Activated naive CD8-positive, alpha-beta T cell treated with anti-CD3 and anti-CD28 coated beads, Interleukin-2, amount 50 U/mL, for 24 hours (primary cell): ENCODE results near the gene FAM120A.

Experiments used
- ATAC-seq: fragments of 150-1000 bp; cut with Tn5 transposase; one replicate; pipeline ENCODE4 v1.10.0; 2021
- DNase-seq: peaks from one replicate; pipeline ENCODE4 v3.0.0; 2021
- H3K27ac Mint-ChIP-seq: one replicate; pipeline ENCODE4 v1.8.0; 2021; ENCODE audit warnings: mild to moderate bottlenecking, mixed read lengths
- H3K27me3 Mint-ChIP-seq: one replicate; pipeline ENCODE4 v1.8.0; 2021; ENCODE audit warnings: mixed read lengths
- H3K36me3 Mint-ChIP-seq: one replicate; pipeline ENCODE4 v1.8.0; 2021; ENCODE audit warnings: low read depth, mixed read lengths
- H3K4me1 Mint-ChIP-seq: one replicate; pipeline ENCODE4 v1.8.0; 2021; ENCODE audit warnings: mixed read lengths
- H3K4me3 Mint-ChIP-seq: one replicate; pipeline ENCODE4 v1.8.0; 2021; ENCODE audit warnings: mild to moderate bottlenecking, moderate library complexity, mixed read lengths
- H3K9me3 Mint-ChIP-seq: one replicate; pipeline ENCODE4 v1.8.0; 2021; ENCODE audit warnings: mixed read lengths

Gene FAM120A

DNA sequence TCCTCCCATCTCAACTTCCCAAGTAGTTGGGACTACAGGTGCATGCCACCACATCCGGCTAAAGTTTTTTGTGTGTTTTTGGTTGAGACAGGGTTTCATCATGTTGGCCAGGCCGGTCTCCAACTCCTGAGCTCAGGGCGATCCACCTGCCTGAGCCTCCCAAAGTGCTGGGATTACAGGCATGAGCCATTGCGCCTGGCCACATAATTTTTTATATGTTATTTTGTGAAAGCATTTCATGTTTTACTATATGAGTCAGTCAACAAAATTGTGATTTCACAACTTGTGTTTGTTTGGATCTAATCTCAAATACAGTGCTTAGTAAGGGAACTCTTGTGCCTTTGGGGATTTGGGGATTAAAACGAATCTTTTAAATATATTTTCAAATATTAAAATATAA, 21.9 kb downstream of the FAM120A start:
- Mint-ChIP-seq H3K27ac (no peak overlapping the region), H3K36me3 (peaks cover 57% of the 10 kb centered on the region), H3K27me3 (no peaks in the 10 kb centered on the region), H3K9me3 (no peaks in the 10 kb centered on the region), H3K4me3 (no peak overlapping the region), H3K4me1 (peaks cover 42% of the 10 kb centered on the region)
- no peak for ATAC-seq
- DNase-seq, result no peak

GRCh38 chr9:93475108-93475507, 23.6 kb downstream of the FAM120A start:
- H3K36me3 Mint-ChIP-seq, result peaks cover 66% of the 10 kb centered on the region
- H3K9me3 Mint-ChIP-seq, result no peaks in the 10 kb centered on the region
- peaks cover 30% of the 10 kb centered on the region for H3K4me1 Mint-ChIP-seq
- ATAC-seq, result no peak
- H3K27me3 Mint-ChIP-seq, result no peaks in the 10 kb centered on the region
- H3K4me3 Mint-ChIP-seq, result no peak overlapping the region
- no peak for DNase-seq
- H3K27ac Mint-ChIP-seq, result peak overlapping the region; percentile 69

DNA sequence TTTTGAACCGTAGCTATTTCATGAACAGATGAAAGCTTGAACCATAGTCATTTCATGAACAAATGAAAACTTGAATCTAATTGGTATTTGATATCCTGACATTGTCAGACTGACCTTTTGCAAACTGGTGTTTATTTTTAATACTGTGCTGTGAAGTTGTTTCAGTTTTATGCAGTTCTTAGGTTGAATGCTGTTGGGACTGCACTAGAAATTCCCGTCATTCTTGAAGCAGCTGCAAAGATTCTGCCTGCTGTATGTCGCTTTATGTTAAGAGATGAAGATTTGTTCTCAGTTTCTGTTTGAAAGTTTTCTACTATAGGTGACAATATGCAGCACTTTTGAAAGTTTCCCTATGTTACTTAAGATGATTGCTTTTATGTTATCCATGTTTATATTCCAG, 24.4 kb downstream of the FAM120A start:
- Mint-ChIP-seq H3K9me3 (no peaks in the 10 kb centered on the region), H3K27ac (peak overlapping the region; percentile 69), H3K27me3 (no peaks in the 10 kb centered on the region), H3K4me1 (peaks cover 27% of the 10 kb centered on the region), H3K36me3 (peaks cover 64% of the 10 kb centered on the region), H3K4me3 (no peak overlapping the region)
- no peak for ATAC-seq
- DNase-seq, result no peak

DNA sequence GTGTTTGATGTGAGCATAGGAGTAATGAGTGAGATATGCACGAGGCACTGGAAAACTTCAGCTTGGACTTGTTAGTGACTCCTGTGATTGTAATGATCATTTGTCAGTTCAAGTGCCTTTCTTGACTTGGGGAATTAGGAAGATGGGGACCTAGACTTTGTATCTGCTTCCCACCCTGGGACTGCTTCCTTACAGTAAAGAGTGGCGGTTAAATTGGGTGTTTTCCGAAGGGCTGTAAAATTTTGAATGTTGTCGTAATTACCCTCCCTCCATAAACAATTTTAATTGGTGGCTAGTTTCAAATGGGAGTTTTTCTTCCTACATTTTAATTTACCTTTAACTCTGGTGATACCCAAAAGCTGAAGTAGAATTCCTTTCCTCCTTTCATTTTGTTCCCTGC, 25.4 kb downstream of the FAM120A start:
- H3K27ac Mint-ChIP-seq, result no peak overlapping the region
- no peaks in the 10 kb centered on the region for H3K27me3 Mint-ChIP-seq
- H3K9me3 Mint-ChIP-seq, result no peaks in the 10 kb centered on the region
- peaks cover 59% of the 10 kb centered on the region for H3K36me3 Mint-ChIP-seq
- H3K4me1 Mint-ChIP-seq, result peaks cover 22% of the 10 kb centered on the region
- ATAC-seq (no peak), DNase-seq (no peak)
- H3K4me3 Mint-ChIP-seq, result no peak overlapping the region

DNA sequence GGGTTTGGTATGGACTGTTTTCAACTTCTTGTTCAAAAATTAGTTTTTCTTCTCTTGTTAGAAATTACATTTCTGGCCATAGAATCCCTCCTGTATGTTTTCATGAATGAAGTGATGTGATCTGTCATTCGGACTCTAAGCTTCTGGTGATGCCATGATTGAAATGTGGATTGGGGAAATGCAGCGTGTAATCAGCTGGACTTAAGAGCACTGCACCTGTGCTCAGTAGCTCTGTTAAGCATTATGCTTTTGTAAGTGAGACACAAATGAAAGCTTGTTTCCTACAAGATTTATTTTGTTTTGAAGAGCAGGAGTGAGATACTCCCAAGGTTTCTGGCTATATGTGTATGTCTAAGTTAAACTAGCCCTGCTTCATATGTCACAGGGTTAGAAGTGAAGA, 25.9 kb downstream of the FAM120A start:
- ATAC-seq (no peak), DNase-seq (no peak)
- Mint-ChIP-seq H3K4me1 (peaks cover 22% of the 10 kb centered on the region), H3K36me3 (peaks cover 57% of the 10 kb centered on the region), H3K27me3 (no peaks in the 10 kb centered on the region), H3K27ac (no peak overlapping the region), H3K9me3 (no peaks in the 10 kb centered on the region), H3K4me3 (no peak overlapping the region)

DNA sequence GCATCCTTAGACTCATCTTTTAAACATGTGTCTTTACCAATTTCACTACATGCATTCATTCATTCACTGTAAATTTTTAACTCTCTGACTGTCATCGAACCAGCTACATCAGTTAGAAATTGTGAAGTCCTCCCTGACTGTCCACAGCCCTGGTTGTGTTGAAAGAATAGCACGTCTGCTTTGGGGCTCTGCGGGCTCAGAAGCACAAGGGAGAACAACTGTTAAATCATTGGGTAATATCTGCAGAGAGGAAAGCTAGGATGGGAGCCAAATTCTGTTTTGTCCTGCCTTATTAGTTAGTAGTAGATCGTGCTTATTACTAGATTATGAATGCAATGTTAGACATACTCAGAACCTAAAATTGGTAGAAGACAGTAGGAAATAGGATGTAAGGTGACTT, 28.2 kb downstream of the FAM120A start:
- Mint-ChIP-seq H3K27ac (no peak overlapping the region), H3K4me1 (peaks cover 19% of the 10 kb centered on the region), H3K27me3 (no peaks in the 10 kb centered on the region), H3K4me3 (no peak overlapping the region), H3K36me3 (peaks cover 55% of the 10 kb centered on the region), H3K9me3 (no peaks in the 10 kb centered on the region)
- no peak for DNase-seq
- ATAC-seq, result no peak

DNA sequence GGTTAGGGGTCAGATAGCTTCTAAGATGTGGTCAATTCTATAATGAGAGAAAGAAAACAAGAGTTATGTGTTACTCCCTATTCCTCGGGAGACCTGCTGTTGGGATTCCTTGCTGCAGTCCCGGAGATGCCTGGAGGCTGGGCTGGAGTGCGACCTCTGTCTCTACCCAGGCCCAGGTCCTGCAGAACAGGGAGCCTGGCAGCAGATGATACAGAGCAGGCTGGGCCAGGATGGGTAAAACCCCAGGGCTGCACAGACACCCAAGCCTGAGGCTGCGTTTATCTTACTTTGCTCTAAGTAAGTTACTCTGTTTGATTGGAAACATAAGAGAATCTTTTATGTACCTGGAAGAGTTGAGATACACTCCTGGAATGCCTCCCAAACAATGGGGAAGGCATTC, 28.8 kb downstream of the FAM120A start:
- no peak overlapping the region for H3K27ac Mint-ChIP-seq
- H3K4me3 Mint-ChIP-seq, result no peak overlapping the region
- ATAC-seq, result no peak
- H3K9me3 Mint-ChIP-seq, result no peaks in the 10 kb centered on the region
- no peaks in the 10 kb centered on the region for H3K27me3 Mint-ChIP-seq
- peaks cover 55% of the 10 kb centered on the region for H3K36me3 Mint-ChIP-seq
- peaks cover 14% of the 10 kb centered on the region for H3K4me1 Mint-ChIP-seq
- DNase-seq, result no peak

DNA sequence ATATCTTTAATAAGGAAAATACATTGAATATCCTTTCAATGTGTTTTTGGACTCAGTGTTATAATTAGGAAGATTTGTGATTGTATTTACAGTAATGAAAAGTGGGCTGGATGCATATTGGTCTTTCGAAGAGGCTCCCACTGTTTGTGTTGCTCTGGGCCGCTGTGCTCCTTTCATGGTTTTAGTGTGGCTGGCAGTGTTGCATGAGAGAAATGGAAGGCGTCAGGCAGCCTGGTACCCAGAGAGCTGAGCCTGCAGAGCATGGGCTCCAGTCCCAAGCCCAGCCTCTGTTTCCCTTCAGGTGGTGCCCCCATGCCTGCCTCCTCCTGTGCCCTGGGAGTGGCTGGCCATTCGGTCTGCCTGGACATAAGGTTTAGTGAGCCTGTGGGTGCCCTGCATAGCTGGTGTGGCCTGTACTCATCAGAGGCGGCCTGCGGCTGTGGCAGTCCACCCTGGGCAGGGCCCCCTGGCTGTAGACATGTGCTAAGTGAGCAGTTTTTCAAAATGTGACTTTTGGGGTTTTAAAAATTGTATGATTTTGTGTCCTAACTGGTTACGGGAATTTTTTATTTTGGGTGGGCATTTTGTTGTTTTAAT, 29.3 kb downstream of the FAM120A start:
- no peaks in the 10 kb centered on the region for H3K9me3 Mint-ChIP-seq
- peaks cover 50% of the 10 kb centered on the region for H3K36me3 Mint-ChIP-seq
- no peak for DNase-seq
- ATAC-seq, result no peak
- H3K27ac Mint-ChIP-seq, result no peak overlapping the region
- no peak overlapping the region for H3K4me3 Mint-ChIP-seq
- peaks cover 12% of the 10 kb centered on the region for H3K4me1 Mint-ChIP-seq
- no peaks in the 10 kb centered on the region for H3K27me3 Mint-ChIP-seq

DNA sequence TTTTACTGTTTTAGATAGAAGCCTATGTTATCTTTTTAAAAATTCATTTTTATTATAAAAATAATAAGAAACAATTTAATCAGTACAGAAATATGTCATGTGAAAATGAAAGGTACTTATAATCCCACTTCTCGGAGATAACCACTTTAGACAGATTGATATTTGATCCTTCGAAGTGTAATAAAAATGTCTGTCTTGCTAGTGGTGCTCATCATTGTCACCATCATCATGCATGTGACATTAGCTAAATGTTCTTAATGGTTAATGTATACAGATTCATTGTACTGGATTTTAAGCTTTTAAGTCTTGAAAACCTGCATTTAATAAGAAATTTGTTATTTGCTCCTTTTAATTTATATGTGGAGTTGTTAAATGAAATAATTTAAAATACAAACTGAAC, 32.0 kb downstream of the FAM120A start:
- Mint-ChIP-seq H3K9me3 (no peaks in the 10 kb centered on the region), H3K36me3 (peaks cover 44% of the 10 kb centered on the region), H3K27ac (no peak overlapping the region), H3K27me3 (no peaks in the 10 kb centered on the region), H3K4me3 (no peak overlapping the region), H3K4me1 (peaks cover 16% of the 10 kb centered on the region)
- DNase-seq (no peak), ATAC-seq (no peak)

- H3K9me3 Mint-ChIP-seq, result no peaks in the 10 kb centered on the region
- no peaks in the 10 kb centered on the region for H3K27me3 Mint-ChIP-seq
- DNase-seq (no peak), ATAC-seq (no peak)
- peak overlapping the region; percentile 79 for H3K27ac Mint-ChIP-seq
- H3K36me3 Mint-ChIP-seq, result peaks cover 44% of the 10 kb centered on the region
- H3K4me1 Mint-ChIP-seq, result peaks cover 15% of the 10 kb centered on the region
- H3K4me3 Mint-ChIP-seq, result no peak overlapping the region
These were observed 34.8 kb downstream of the FAM120A start for GRCh38 chr9:93486268-93486667.

- Mint-ChIP-seq H3K4me3 (no peak overlapping the region), H3K27ac (no peak overlapping the region), H3K27me3 (no peaks in the 10 kb centered on the region), H3K9me3 (no peaks in the 10 kb centered on the region), H3K4me1 (peaks cover 15% of the 10 kb centered on the region), H3K36me3 (peaks cover 39% of the 10 kb centered on the region)
- DNase-seq (no peak), ATAC-seq (no peak)
These were observed 36.8 kb downstream of the FAM120A start for GRCh38 chr9:93488244-93488643.

GRCh38 chr9:93491593-93492232, 40.2 kb downstream of the FAM120A start:
- Mint-ChIP-seq H3K9me3 (no peaks in the 10 kb centered on the region), H3K27me3 (no peaks in the 10 kb centered on the region), H3K4me3 (no peak overlapping the region), H3K4me1 (peaks cover 9% of the 10 kb centered on the region), H3K27ac (no peak overlapping the region), H3K36me3 (peaks cover 38% of the 10 kb centered on the region)
- no peak for ATAC-seq
- DNase-seq, result no peak

DNA sequence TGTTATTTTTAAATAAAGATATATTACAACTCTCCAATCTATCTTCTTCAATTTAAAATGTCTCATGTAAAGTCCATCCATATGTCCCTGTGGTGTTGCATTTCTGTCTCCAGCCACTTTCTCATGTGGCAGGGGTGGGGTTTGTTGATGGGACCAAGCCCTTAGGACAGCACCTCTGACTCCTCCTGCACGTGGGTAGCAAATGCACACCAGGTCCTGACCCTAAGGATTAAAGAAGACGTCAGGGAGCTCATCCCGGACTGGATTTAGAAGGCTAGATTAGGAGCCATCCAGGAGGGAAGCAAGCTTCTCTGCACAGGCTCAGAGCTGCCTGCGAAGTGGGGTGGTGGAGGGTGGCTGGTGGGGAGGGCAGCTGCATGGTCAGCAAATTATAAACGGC, 40.8 kb downstream of the FAM120A start:
- H3K9me3 Mint-ChIP-seq, result no peaks in the 10 kb centered on the region
- peaks cover 35% of the 10 kb centered on the region for H3K36me3 Mint-ChIP-seq
- ATAC-seq (no peak), DNase-seq (no peak)
- H3K4me1 Mint-ChIP-seq, result peaks cover 6% of the 10 kb centered on the region
- H3K27me3 Mint-ChIP-seq, result no peaks in the 10 kb centered on the region
- no peak overlapping the region for H3K4me3 Mint-ChIP-seq
- H3K27ac Mint-ChIP-seq, result no peak overlapping the region

GRCh38 chr9:93493949-93494348, 42.5 kb downstream of the FAM120A start:
- Mint-ChIP-seq H3K27ac (no peak overlapping the region), H3K4me1 (peaks cover 6% of the 10 kb centered on the region), H3K4me3 (no peak overlapping the region), H3K36me3 (peaks cover 32% of the 10 kb centered on the region), H3K27me3 (no peaks in the 10 kb centered on the region), H3K9me3 (no peaks in the 10 kb centered on the region)
- DNase-seq (no peak), ATAC-seq (no peak)

DNA sequence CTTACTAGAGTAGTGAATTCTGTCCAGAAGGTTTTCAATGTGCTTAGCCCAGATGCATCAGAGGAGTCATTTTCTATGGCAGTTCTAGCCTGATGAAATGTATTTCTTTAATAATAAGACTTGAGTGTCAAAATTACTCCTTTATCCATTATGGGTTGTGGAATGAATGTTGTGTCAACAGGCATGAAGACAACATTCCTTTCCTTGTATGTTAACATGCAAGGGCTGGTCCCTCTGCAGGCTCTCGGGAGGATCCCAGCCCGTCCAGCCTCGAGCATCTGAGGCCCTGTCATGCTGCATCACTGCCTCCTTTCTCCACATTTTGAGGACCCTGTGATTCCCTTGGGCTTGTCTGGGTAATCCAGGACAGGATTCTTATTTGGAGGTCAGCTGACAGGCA, 44.8 kb downstream of the FAM120A start:
- Mint-ChIP-seq H3K36me3 (peaks cover 43% of the 10 kb centered on the region), H3K27me3 (no peaks in the 10 kb centered on the region)
- no peak for DNase-seq

More for the DNA sequence above, 44.8 kb downstream of the FAM120A start:
- H3K27ac Mint-ChIP-seq, result no peak overlapping the region
- no peaks in the 10 kb centered on the region for H3K9me3 Mint-ChIP-seq
- H3K4me3 Mint-ChIP-seq, result no peak overlapping the region
- H3K4me1 Mint-ChIP-seq, result peaks cover 24% of the 10 kb centered on the region
- ATAC-seq, result no peak
